Hepatocyte (in vitro differentiated cells): ENCODE measurements around the gene TNRC6A. TPM values are rescaled to one million over a fixed set of nuclear protein-coding genes. Genes with fewer than 3 reads are reported as not detected.

ENCODE experiments used
- DNase-seq: peaks from one replicate; pipeline ENCODE4 v3.0.0-alpha.2; 2016; ENCODE audit warnings: low spot score
- H2AFZ ChIP-seq: fragments of 200-600 bp; sonication (generic); 2 replicates; pipeline ENCODE4 v1.6.0; 2016; ENCODE audit warnings: antibody characterized with exemption, mild to moderate bottlenecking
- H3K27ac ChIP-seq: fragments of 200-600 bp; sonication (generic); 2 replicates; pipeline ENCODE4 v1.5.1; 2016; ENCODE audit warnings: mild to moderate bottlenecking
- H3K27me3 ChIP-seq: fragments of 200-600 bp; sonication (generic); 2 replicates; pipeline ENCODE4 v1.6.1; 2016
- H3K36me3 ChIP-seq: fragments of 200-600 bp; sonication (generic); replicated peaks from 2 replicates; pipeline ENCODE4 v1.5.1; 2016; ENCODE audit warnings: low read depth; ENCODE audit not compliant: insufficient read depth
- H3K4me1 ChIP-seq: fragments of 200-600 bp; sonication (generic); 2 replicates; pipeline ENCODE4 v1.5.1; 2016; ENCODE audit warnings: mild to moderate bottlenecking, moderate library complexity; ENCODE audit not compliant: insufficient read depth
- H3K4me2 ChIP-seq: fragments of 200-600 bp; sonication (generic); 2 replicates; pipeline ENCODE4 v1.6.0; 2016
- H3K4me3 ChIP-seq: fragments of 200-600 bp; sonication (generic); 2 replicates; pipeline ENCODE4 v1.5.1; 2016; ENCODE audit warnings: mild to moderate bottlenecking
- H3K79me2 ChIP-seq: fragments of 200-600 bp; sonication (generic); 2 replicates; pipeline ENCODE4 v1.6.0; 2017; ENCODE audit warnings: mild to moderate bottlenecking
- H3K9me2 ChIP-seq: fragments of 200-600 bp; sonication (generic); replicated peaks from 2 replicates; pipeline ENCODE4 v1.6.0; 2017; ENCODE audit warnings: mild to moderate bottlenecking; ENCODE audit not compliant: insufficient read depth
- H3K9me3 ChIP-seq: fragments of 200-600 bp; sonication (generic); 2 replicates; pipeline ENCODE4 v1.5.1; 2016; ENCODE audit warnings: low read depth, mild to moderate bottlenecking
- H4K20me1 ChIP-seq: fragments of 200-600 bp; sonication (generic); 2 replicates; pipeline ENCODE4 v1.6.0; 2016; ENCODE audit warnings: mild to moderate bottlenecking; ENCODE audit not compliant: insufficient read depth, poor library complexity, severe bottlenecking
- EZH2 ChIP-seq: fragments of 200-600 bp; sonication (generic); IDR thresholded peaks from 2 replicates; pipeline ENCODE4 v1.6.1; 2016; ENCODE audit warnings: antibody characterized with exemption, mild to moderate bottlenecking, borderline replicate concordance
- EZH2phosphoT487 ChIP-seq: fragments of 200-600 bp; sonication (generic); IDR thresholded peaks from one replicate; pipeline ENCODE4 v1.6.1; 2018; ENCODE audit warnings: antibody characterized with exemption, mild to moderate bottlenecking, low read depth, moderate library complexity; ENCODE audit not compliant: unreplicated experiment, severe bottlenecking
- WGBS: methylation state at CpG from one replicate; pipeline ENCODE4 v1.1.6; 2016; ENCODE audit warnings: low lambda C conversion rate; ENCODE audit errors: missing lambda C conversion rate; 5-methylcytosine and 5-hydroxymethylcytosine counted together
- polyA plus RNA-seq: library from polyadenylated mRNA; unstranded; fragments of >200 nt; fragmentation: Nextera tagmentation; extraction: Ambion mirVana; gene quantifications from 2 replicates; pipeline ENCODE4 v1.2.1, GENCODE V29; 2016
- total RNA-seq: library from RNA; depleted of rRNA; stranded (reverse); fragments of >200 nt; gene quantifications from 2 replicates; pipeline ENCODE4 v1.2.3, GENCODE V29; 2014
- TF ChIP-seq, protein P1 (sequence below): fragments of 200-600 bp; sonication (generic); IDR thresholded peaks from 2 replicates; pipeline ENCODE4 v1.5.1; 2016; ENCODE audit warnings: antibody characterized with exemption, mild to moderate bottlenecking; ENCODE audit not compliant: poor library complexity

TNRC6A gene
- total and polyA plus RNA-seq, 2 experiments from 2014 or later: 17.1 to 52.8 TPM

GRCh38 chr16:24766057-24766456 is 36.6 kb downstream of the TNRC6A start:
- Histone ChIP-seq H3K9me2 (no peaks in the 10 kb centered on the region), H3K27me3 (no peaks in the 10 kb centered on the region), H2AFZ (no peak overlapping the region), H3K79me2 (peaks cover 72% of the 10 kb centered on the region), H3K27ac (no peak overlapping the region), H4K20me1 (peaks cover 34% of the 10 kb centered on the region), H3K4me2 (no peak overlapping the region), H3K4me3 (no peak overlapping the region), H3K36me3 (no peaks in the 10 kb centered on the region), H3K4me1 (no peaks in the 10 kb centered on the region), H3K9me3 (no peaks in the 10 kb centered on the region)
- TF ChIP-seq EZH2phosphoT487: no peak
- DNase-seq: no peak
- 93% methylated on average over 3 of the region's 3 CpGs for WGBS

DNA sequence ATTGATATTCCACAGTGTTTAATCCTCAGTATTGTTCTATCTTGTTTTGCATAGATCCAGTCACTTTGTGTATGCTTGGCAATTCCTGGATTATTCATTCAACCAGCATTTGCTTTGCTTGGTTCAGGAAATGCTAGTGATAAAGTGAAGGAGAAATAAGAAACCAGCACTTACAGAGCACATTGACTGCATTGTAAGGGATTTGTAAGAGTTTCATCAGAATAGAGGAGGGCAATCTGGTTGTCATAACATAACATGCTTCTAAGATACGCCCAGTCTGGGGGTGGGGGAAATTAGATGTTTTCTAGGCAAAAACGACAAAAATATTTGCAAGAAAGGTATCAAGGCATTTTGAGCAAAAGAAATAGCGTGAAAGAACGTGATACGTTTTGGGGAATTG is 40.4 kb downstream of the TNRC6A start:
- no peak for DNase-seq
- Histone ChIP-seq H4K20me1 (peaks cover 29% of the 10 kb centered on the region), H3K4me2 (no peak overlapping the region), H3K4me3 (no peak overlapping the region), H3K36me3 (no peaks in the 10 kb centered on the region), H3K27ac (no peak overlapping the region), H2AFZ (no peak overlapping the region), H3K4me1 (no peaks in the 10 kb centered on the region), H3K9me2 (no peaks in the 10 kb centered on the region), H3K79me2 (peaks cover 69% of the 10 kb centered on the region), H3K27me3 (no peaks in the 10 kb centered on the region), H3K9me3 (no peaks in the 10 kb centered on the region)
- WGBS: 94% methylated on average over 5 of the region's 5 CpGs
- TF ChIP-seq EZH2 (no peak), EZH2phosphoT487 (no peak)
- TF ChIP-seq, protein P1, sequence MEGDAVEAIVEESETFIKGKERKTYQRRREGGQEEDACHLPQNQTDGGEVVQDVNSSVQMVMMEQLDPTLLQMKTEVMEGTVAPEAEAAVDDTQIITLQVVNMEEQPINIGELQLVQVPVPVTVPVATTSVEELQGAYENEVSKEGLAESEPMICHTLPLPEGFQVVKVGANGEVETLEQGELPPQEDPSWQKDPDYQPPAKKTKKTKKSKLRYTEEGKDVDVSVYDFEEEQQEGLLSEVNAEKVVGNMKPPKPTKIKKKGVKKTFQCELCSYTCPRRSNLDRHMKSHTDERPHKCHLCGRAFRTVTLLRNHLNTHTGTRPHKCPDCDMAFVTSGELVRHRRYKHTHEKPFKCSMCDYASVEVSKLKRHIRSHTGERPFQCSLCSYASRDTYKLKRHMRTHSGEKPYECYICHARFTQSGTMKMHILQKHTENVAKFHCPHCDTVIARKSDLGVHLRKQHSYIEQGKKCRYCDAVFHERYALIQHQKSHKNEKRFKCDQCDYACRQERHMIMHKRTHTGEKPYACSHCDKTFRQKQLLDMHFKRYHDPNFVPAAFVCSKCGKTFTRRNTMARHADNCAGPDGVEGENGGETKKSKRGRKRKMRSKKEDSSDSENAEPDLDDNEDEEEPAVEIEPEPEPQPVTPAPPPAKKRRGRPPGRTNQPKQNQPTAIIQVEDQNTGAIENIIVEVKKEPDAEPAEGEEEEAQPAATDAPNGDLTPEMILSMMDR: no peak

GRCh38 chr16:24771132-24771778 is 41.8 kb downstream of the TNRC6A start:
- WGBS: 72% methylated on average over 5 of the region's 5 CpGs
- Histone ChIP-seq H3K4me2 (no peak overlapping the region), H2AFZ (no peak overlapping the region), H3K27me3 (no peaks in the 10 kb centered on the region), H3K4me1 (no peaks in the 10 kb centered on the region), H3K36me3 (no peaks in the 10 kb centered on the region), H3K9me2 (no peaks in the 10 kb centered on the region), H3K9me3 (no peaks in the 10 kb centered on the region), H3K4me3 (no peak overlapping the region), H3K79me2 (peaks cover 68% of the 10 kb centered on the region), H4K20me1 (peaks cover 39% of the 10 kb centered on the region), H3K27ac (no peak overlapping the region)
- DNase-seq: no peak
- TF ChIP-seq, protein P1: no peak
- TF ChIP-seq EZH2 (no peak), EZH2phosphoT487 (no peak)

- WGBS: 89% methylated on average over 1 of the region's 1 CpG
- Histone ChIP-seq H4K20me1 (peaks cover 44% of the 10 kb centered on the region), H3K79me2 (peaks cover 71% of the 10 kb centered on the region)
These were observed 42.3 kb downstream of the TNRC6A start for GRCh38 chr16:24771779-24772157.

More at GRCh38 chr16:24771779-24772157, 42.3 kb downstream of the TNRC6A start:
- Histone ChIP-seq H3K4me1 (no peaks in the 10 kb centered on the region), H3K36me3 (no peaks in the 10 kb centered on the region), H3K9me3 (no peaks in the 10 kb centered on the region), H3K27me3 (no peaks in the 10 kb centered on the region), H3K4me2 (no peak overlapping the region), H3K27ac (no peak overlapping the region), H2AFZ (no peak overlapping the region), H3K9me2 (no peaks in the 10 kb centered on the region), H3K4me3 (no peak overlapping the region)
- TF ChIP-seq EZH2: no peak
- TF ChIP-seq, protein P1: no peak
- no peak for TF ChIP-seq EZH2phosphoT487
- no peak for DNase-seq
